B cell (primary cell): Measurements from ENCODE around the gene GRB14. TPM values are rescaled to one million over a fixed set of nuclear protein-coding genes. Genes with fewer than 3 reads are reported as not detected.

Source experiments
- ATAC-seq: fragments of 200-7000 bp; cut with Tn5 transposase; one replicate; pipeline ENCODE4 v1.10.0; 2021; ENCODE audit warnings: low read depth, mild to moderate bottlenecking, moderate number of reproducible peaks, moderate library complexity
- CTCF ChIA-PET: fragments of 350-600 bp; sonication (Branson Sonifier 250); formaldehyde crosslinking; loops from one replicate; lab custom pipeline; 2021; ENCODE audit warnings: antibody characterized with exemption, inconsistent platforms; lab: Charles Lee
- POLR2A ChIA-PET: fragments of 350-600 bp; sonication (Branson Sonifier 250); formaldehyde crosslinking; loops from one replicate; lab custom pipeline; 2021; ENCODE audit warnings: antibody characterized with exemption; lab: Charles Lee
- DNase-seq: peaks from one replicate; pipeline ENCODE4 v3.0.0; 2013
- H2AFZ ChIP-seq: 2 replicates; pipeline ENCODE4 v1.6.1; 2012; ENCODE audit warnings: mild to moderate bottlenecking, low read depth, low read length; ENCODE audit not compliant: insufficient read depth, poor library complexity, severe bottlenecking
- H3K27ac ChIP-seq, 2 donors: 1 replicate in 1 of 2; 2 replicates in 1 of 2; pipeline ENCODE4 v1.5.1; 2012 to 2013; ENCODE audit warnings: low read length in 2 of 2, mild to moderate bottlenecking in 2 of 2, moderate library complexity in 1 of 2
- H3K27me3 ChIP-seq, 4 experiments: fragments of 200-600 bp in 1 of 4; sonication (generic) in 1 of 4; replicated peaks in 1 of 4; 1 replicate in 2 of 4; 2 replicates in 2 of 4; pipeline versions ENCODE4 v1.6.1 to v1.7.0; 2013 to 2016; ENCODE audit warnings: low read length in 3 of 4, mild to moderate bottlenecking in 2 of 4, mixed read lengths in 1 of 4, moderate library complexity in 1 of 4; ENCODE audit not compliant: insufficient read depth in 4 of 4, control insufficient read depth in 3 of 4; ENCODE audit errors: control extremely low read depth in 1 of 4
- H3K36me3 ChIP-seq, 2 experiments: replicated peaks in 1 of 2; 1 replicate in 1 of 2; 2 replicates in 1 of 2; pipeline versions ENCODE4 v1.6.1 to v1.7.1; 2013; ENCODE audit warnings: low read length in 1 of 2; ENCODE audit not compliant: insufficient read depth in 2 of 2, control insufficient read depth in 1 of 2; ENCODE audit errors: control extremely low read depth in 1 of 2, extremely low read depth in 1 of 2
- H3K4me1 ChIP-seq, 2 donors: fragments of 200-600 bp in 1 of 2; sonication (generic) in 1 of 2; 1 replicate in 1 of 2; 2 replicates in 1 of 2; pipeline versions ENCODE4 v1.5.1 to v1.6.1; 2013 to 2017; ENCODE audit warnings: low read length in 2 of 2; ENCODE audit not compliant: control insufficient read depth in 2 of 2, insufficient read depth in 2 of 2
- H3K4me2 ChIP-seq: replicated peaks from 2 replicates; pipeline ENCODE3; 2012; ENCODE audit warnings: mild to moderate bottlenecking, low read depth, low read length; ENCODE audit not compliant: poor library complexity, severe bottlenecking
- H3K4me3 ChIP-seq, 5 experiments: fragments of 200-600 bp in 1 of 5; sonication (generic) in 1 of 5; 1 replicate in 3 of 5; 2 replicates in 2 of 5; pipeline versions ENCODE4 v1.5.1 to v1.7.0; 2011 to 2016; ENCODE audit warnings: low read length in 4 of 5, mild to moderate bottlenecking in 4 of 5, low read depth in 2 of 5, control low read depth in 1 of 5, moderate library complexity in 1 of 5; ENCODE audit not compliant: insufficient read depth in 1 of 5; ENCODE audit errors: control extremely low read depth in 1 of 5, extremely low read depth in 1 of 5
- H3K79me2 ChIP-seq: fragments of 200-600 bp; sonication (generic); one replicate; pipeline ENCODE4 v1.6.0; 2016; ENCODE audit warnings: low read length; ENCODE audit not compliant: control insufficient read depth, insufficient read depth
- H3K9ac ChIP-seq: fragments of 200-600 bp; sonication (generic); 2 replicates; pipeline ENCODE4 v1.6.1; 2017; ENCODE audit warnings: mild to moderate bottlenecking, low read length, moderate library complexity
- H3K9me3 ChIP-seq, 3 donors: one replicate each; pipeline versions ENCODE4 v1.6.1 to v1.7.1; 2013; ENCODE audit warnings: low read length in 2 of 3; ENCODE audit not compliant: control insufficient read depth in 2 of 3, insufficient read depth in 1 of 3; ENCODE audit errors: control extremely low read depth in 1 of 3
- H4K20me1 ChIP-seq: 2 replicates; pipeline ENCODE4 v1.6.0; 2012; ENCODE audit warnings: mild to moderate bottlenecking, low read length; ENCODE audit not compliant: insufficient read depth, control insufficient read depth, poor library complexity, severe bottlenecking
- H3K27ac Mint-ChIP-seq: one replicate; pipeline ENCODE4 v1.8.0; 2021; ENCODE audit warnings: mixed read lengths
- H3K27me3 Mint-ChIP-seq: one replicate; pipeline ENCODE4 v1.8.0; 2021; ENCODE audit warnings: mixed read lengths
- H3K4me1 Mint-ChIP-seq: one replicate; pipeline ENCODE4 v1.8.0; 2021; ENCODE audit warnings: mixed read lengths
- H3K4me3 Mint-ChIP-seq: one replicate; pipeline ENCODE4 v1.8.0; 2021; ENCODE audit warnings: mixed read lengths
- H3K9me3 Mint-ChIP-seq: one replicate; pipeline ENCODE4 v1.8.0; 2022; ENCODE audit warnings: mixed read lengths; ENCODE audit not compliant: insufficient read depth
- EZH2 ChIP-seq: IDR thresholded peaks from 2 replicates; pipeline ENCODE4 v1.6.1; 2012; ENCODE audit warnings: borderline replicate concordance, low read depth, mild to moderate bottlenecking, moderate library complexity, low read length; ENCODE audit not compliant: insufficient read depth, poor library complexity, severe bottlenecking
- WGBS: methylation state at CpG from one replicate; pipeline ENCODE4 v1.1.5; 2013; ENCODE audit warnings: missing lambda C conversion rate; ENCODE audit not compliant: insufficient coverage; 5-methylcytosine and 5-hydroxymethylcytosine counted together
- intact Hi-C: fragments of 100-400 bp; cut with micrococcal nuclease; formaldehyde crosslinking; loops from one replicate; pipeline ENCODE4 v1.10.0; 2022
- polyA plus RNA-seq: library from polyadenylated mRNA; depleted of rRNA; stranded (reverse); fragments of >200 nt; gene quantifications from 2 replicates; pipeline ENCODE4 v1.2.3, GENCODE V29; 2012
- total RNA-seq, 2 donors: library from RNA; stranded (reverse); fragments of 120-200 nt in 1 of 2; gene quantifications; 1 replicate in 1 of 2; 2 replicates in 1 of 2; pipeline versions ENCODE4 v1.2.3 to v1.2.4, GENCODE V29; 2013 to 2022
- TF ChIP-seq, protein P1 (sequence below): fragments of 200-600 bp; IDR thresholded peaks from one replicate; pipeline ENCODE4 v1.8.0; 2022; ENCODE audit warnings: antibody characterized with exemption, mild to moderate bottlenecking

The GRB14 gene
- total and polyA plus RNA-seq, 2 donors (not counting 1 experiment from before 2014, with no cell fraction given): not detected

DNA sequence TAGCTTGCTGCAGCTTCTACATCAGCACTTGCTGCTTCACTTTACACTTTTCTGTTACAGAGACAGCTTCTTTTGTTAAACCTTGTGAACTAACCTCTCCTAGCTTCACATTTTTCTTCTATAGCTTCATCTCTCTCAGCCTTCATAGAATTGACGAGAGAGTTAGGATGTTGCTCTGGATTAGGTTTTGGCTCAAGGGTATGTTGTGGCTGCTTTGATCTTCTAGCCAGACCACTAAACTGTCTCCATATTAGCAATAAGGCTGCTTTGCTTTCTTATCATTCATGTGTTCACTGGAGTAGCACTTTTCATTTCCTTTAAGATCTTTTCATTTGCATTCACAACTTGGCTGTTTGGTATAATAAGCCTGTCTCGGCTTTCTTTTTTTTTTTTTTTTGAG is 46.3 kb upstream of the GRB14 start:
- H3K27me3 ChIP-seq: no peaks in the 10 kb centered on the region
- H3K4me3 ChIP-seq: no peak overlapping the region
- no peak overlapping the region for H3K4me3 Mint-ChIP-seq
- H3K9me3 ChIP-seq: peaks cover 0 to 4% (median 0%) of the 10 kb centered on the region in 3 donors
- H3K4me2 ChIP-seq: no peak overlapping the region
- CTCF ChIA-PET: interaction anchor here (0.6 kb wide), 1 partner anchor 67 kb away, joined by 3 read pairs; no protein-coding TSS in a partner anchor
- ATAC-seq (no peak), DNase-seq (no peak)
- TF ChIP-seq, protein P1, sequence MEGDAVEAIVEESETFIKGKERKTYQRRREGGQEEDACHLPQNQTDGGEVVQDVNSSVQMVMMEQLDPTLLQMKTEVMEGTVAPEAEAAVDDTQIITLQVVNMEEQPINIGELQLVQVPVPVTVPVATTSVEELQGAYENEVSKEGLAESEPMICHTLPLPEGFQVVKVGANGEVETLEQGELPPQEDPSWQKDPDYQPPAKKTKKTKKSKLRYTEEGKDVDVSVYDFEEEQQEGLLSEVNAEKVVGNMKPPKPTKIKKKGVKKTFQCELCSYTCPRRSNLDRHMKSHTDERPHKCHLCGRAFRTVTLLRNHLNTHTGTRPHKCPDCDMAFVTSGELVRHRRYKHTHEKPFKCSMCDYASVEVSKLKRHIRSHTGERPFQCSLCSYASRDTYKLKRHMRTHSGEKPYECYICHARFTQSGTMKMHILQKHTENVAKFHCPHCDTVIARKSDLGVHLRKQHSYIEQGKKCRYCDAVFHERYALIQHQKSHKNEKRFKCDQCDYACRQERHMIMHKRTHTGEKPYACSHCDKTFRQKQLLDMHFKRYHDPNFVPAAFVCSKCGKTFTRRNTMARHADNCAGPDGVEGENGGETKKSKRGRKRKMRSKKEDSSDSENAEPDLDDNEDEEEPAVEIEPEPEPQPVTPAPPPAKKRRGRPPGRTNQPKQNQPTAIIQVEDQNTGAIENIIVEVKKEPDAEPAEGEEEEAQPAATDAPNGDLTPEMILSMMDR: no peak
- TF ChIP-seq EZH2: no peak
- H3K79me2 ChIP-seq: no peaks in the 10 kb centered on the region
- no peak overlapping the region for H2AFZ ChIP-seq
- no peak overlapping the region for H3K27ac Mint-ChIP-seq
- no peak overlapping the region for H3K27ac ChIP-seq
- H3K4me1 ChIP-seq: peaks cover 4 to 11% of the 10 kb centered on the region in 2 donors
- no peaks in the 10 kb centered on the region for H3K9me3 Mint-ChIP-seq
- H4K20me1 ChIP-seq: no peaks in the 10 kb centered on the region
- intact Hi-C loops: no loop called here
- POLR2A ChIA-PET: no interaction called here
- peaks cover 11% of the 10 kb centered on the region for H3K4me1 Mint-ChIP-seq
- H3K36me3 ChIP-seq: no peaks in the 10 kb centered on the region
- H3K9ac ChIP-seq: no peak overlapping the region
- no peaks in the 10 kb centered on the region for H3K27me3 Mint-ChIP-seq
- no CpG with 5 or more reads among the region's 2 CpGs for WGBS

DNA sequence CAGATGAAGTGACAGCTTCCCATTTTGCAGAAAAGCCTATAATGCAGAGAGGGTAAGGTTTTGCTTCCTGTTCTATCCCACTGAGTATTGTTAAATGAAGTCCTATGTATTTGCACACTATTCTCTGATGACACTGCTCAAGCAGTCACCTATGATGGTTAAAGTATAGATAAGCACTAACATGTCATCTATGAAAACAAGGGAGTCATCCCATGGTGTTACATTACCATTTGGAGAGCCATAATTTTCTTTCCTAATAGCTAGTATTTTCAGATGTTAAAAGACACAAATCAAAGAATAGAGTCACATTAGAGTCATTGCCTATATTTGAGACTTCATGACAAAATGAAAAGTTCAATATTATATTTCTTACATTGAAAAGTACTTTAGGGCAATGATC is 42.8 kb upstream of the GRB14 start:
- Histone ChIP-seq H3K9me3 (peaks cover 0 to 4% (median 0%) of the 10 kb centered on the region in 3 donors), H4K20me1 (no peaks in the 10 kb centered on the region), H3K4me2 (no peak overlapping the region), H3K27ac (no peak overlapping the region), H3K4me3 (no peak overlapping the region), H3K9ac (no peak overlapping the region), H3K36me3 (no peaks in the 10 kb centered on the region), H3K27me3 (no peaks in the 10 kb centered on the region), H3K79me2 (no peaks in the 10 kb centered on the region), H3K4me1 (peaks cover 4 to 11% of the 10 kb centered on the region in 2 donors), H2AFZ (no peak overlapping the region)
- ChIA-PET CTCF (interaction anchor here (1.0 kb wide), 1 partner anchor 12 kb away, joined by 3 read pairs; no protein-coding TSS in a partner anchor), POLR2A (no interaction called here)
- H3K27me3 Mint-ChIP-seq: no peaks in the 10 kb centered on the region
- no peak for ATAC-seq
- intact Hi-C loops: no loop called here
- no peak for TF ChIP-seq EZH2
- TF ChIP-seq, protein P1: no peak
- H3K9me3 Mint-ChIP-seq: no peaks in the 10 kb centered on the region
- H3K4me1 Mint-ChIP-seq: peaks cover 11% of the 10 kb centered on the region
- DNase-seq: no peak
- no peak overlapping the region for H3K27ac Mint-ChIP-seq
- no peak overlapping the region for H3K4me3 Mint-ChIP-seq
